Placental pericyte (primary cell): ENCODE results near the gene ALDH4A1. TPM values are rescaled to one million over a fixed set of nuclear protein-coding genes. Genes with fewer than 3 reads are reported as not detected.

Experiments
- small RNA-seq: library from RNA; depleted of rRNA; stranded (forward); fragments of <200 nt; gene quantifications from one replicate; pipeline ENCODE3, GENCODE V24; 2012; ENCODE audit warnings: low replicate concordance
- total RNA-seq: library from RNA; depleted of rRNA; stranded (reverse); fragments of >200 nt; gene quantifications from 2 replicates; pipeline ENCODE4 v1.2.3, GENCODE V29; 2012

Gene ALDH4A1
- total RNA-seq: 10.9 and 24.3 TPM in 2 replicates

DNA sequence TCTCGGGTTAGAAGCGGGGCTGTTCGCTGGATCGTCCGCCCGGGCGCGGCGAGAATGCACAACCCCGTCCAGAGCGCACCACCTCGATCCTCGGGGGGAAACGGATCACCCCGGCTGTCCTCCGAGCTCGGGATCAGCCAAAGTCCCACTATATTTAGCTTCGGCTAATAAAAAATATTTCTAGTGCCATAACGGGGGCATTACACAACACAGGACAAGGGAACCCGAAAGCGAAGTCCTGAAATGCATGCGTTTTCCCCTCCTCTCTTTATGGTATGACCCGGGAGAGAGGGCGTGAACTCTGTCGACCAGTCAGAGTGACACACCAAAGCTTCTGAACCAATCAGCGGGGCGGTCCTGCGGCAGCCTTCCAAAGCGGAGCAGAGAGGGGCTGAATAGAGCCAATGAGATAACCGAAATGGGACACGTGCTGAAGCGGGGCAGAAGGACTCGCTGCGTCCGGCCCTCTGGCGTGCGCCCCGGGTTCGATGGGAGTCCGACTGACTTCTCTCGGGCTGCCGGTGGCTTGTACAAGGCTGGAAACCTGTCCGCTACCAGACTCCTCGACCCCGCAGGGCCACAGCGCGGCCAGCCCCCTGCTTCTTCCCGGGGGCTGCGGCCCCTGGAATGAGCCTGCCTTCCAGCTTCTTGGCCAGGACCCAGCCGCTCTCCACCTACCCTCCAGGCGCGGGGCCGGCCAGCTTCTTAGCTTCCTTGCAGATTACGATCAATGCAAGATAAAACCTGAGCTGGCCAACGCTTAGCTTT, at the start of gene ALDH4A1:
Gene ALDH4A1, minus strand, starts transcription at position 33 of the 768 bp plus-strand sequence. Its CDS starts 32 bp downstream, at position 1.

DNA sequence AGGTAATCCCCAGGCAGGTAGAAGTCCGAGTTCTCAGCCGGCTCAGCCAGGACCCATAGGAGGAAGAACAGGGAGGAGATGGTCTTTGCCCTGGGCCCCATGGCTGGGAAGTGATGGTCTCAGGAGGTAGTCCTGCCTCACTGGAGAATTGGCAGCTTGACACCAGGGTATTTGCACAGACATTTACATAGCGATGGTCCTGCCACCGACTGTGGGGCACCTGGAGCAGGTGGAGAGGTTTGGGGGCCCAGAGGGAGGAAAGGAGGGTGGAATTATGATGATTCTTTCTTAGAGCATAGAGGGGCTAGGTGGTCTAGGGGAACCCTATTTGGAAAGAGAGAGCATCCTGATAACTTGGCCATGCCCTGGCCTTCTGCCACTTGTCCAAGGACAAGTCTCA, 42.8 kb downstream of the ALDH4A1 start, which contains the start of gene TAS1R2:
Gene TAS1R2, minus strand, starts transcription at position 101 of the 400 bp plus-strand sequence. Its CDS starts 0 bp downstream, at position 101.

Small RNAs within 50 kb of the gene (small RNA-seq; reads per million reads assigned to genes)
- gene MIR1290 (not detected), gene MIR4695 (not detected)

Other genes with a start within 250 kb of the ALDH4A1 start
- not detected in 2 replicates for gene TAS1R2, start 42.9 kb downstream of the ALDH4A1 start, total RNA-seq
- 21.2 and 48.8 TPM in 2 replicates for gene IFFO2, start 54.1 kb upstream of the ALDH4A1 start, total RNA-seq